OCI-LY1 (cell line): Measurements from ENCODE around the gene PNLIPRP2.

Source experiments
- CTCF ChIP-seq: fragments of 200-600 bp; sonication (generic), shearing (Covaris generic); IDR thresholded peaks from 2 replicates; pipeline ENCODE4 v1.5.1; 2017; ENCODE audit warnings: mild to moderate bottlenecking, antibody characterized with exemption, low read length, moderate library complexity, mixed read lengths
- EZH2 ChIP-seq: fragments of 200-600 bp; sonication (generic), shearing (Covaris generic); IDR thresholded peaks from 2 replicates; pipeline ENCODE4 v1.8.0; 2017; ENCODE audit warnings: borderline replicate concordance, mixed run types, mild to moderate bottlenecking, antibody characterized with exemption, low read length, moderate library complexity, mixed read lengths

DNA sequence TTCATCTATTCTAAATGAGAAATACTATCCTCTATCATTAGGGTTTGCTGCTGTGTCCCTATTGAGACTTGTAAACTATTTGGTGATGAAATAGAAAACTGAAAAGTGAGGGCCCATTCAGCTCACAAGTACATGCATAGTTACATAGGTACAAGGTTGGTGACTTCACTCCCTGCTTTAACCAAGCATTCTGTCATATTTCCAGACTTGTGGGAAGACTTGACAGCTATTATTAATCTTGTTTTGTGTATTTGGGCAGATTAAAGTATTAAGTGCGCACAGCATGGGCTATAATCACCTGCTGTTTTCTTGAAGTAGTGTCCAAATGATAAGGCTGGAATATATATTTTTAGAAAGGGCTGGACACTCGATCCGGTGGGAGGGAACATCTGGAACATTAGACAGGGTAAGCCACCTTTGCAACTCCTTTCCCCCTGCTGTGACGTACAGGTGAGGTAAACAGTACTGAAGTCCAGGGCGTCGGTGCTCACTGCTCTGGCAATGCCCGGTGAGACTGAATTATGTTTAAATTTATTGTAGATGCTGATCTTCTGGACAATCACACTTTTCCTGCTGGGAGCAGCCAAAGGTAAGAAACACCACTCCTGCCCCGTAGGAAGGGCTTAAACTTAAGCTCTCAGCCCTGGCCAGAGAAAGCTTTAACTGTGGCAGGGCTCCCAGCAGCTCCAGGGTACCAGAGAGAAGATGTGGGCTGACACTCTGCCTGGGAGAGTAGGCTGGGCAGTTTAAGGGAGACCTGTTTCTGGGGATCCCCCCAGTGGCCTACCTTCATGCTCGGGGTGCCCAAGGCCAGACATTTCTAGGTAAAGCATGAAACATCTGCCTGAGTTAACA is 29.9 kb upstream of the PNLIPRP2 start, which contains the start of gene PNLIPRP1:
- TF ChIP-seq EZH2 (no peak), CTCF (no peak)
